Muscle layer of duodenum (tissue), 2 donors: ENCODE data around the gene PLCG2.
A peak's percentile ranks its signal among the peaks of the same experiment; 100 is the strongest.
"Not testable (repeated sequence)": the region's sequence is repeated elsewhere in the genome, so short reads cannot be mapped to it uniquely, and the experiment has no call there.

ENCODE experiments used
- H3K27ac ChIP-seq: one replicate; pipeline ENCODE4 v1.7.0; 2013; ENCODE audit warnings: mild to moderate bottlenecking, low read length
- H3K27me3 ChIP-seq: one replicate; pipeline ENCODE4 v1.7.0; 2013; ENCODE audit warnings: low read depth, mild to moderate bottlenecking, control low read depth, low read length
- H3K36me3 ChIP-seq, 2 donors: one replicate each; pipeline ENCODE4 v1.7.0; 2013; ENCODE audit warnings: low read length in 2 of 2, control low read depth in 1 of 2, mild to moderate bottlenecking in 1 of 2; ENCODE audit not compliant: insufficient read depth in 2 of 2, control insufficient read depth in 1 of 2
- H3K4me1 ChIP-seq, 2 donors: one replicate each; pipeline ENCODE4 v1.7.0; 2013; ENCODE audit warnings: low read length in 2 of 2, mild to moderate bottlenecking in 2 of 2, control low read depth in 1 of 2, moderate library complexity in 1 of 2; ENCODE audit not compliant: insufficient read depth in 2 of 2, control insufficient read depth in 1 of 2
- H3K4me3 ChIP-seq, 2 donors: one replicate each; pipeline ENCODE4 v1.7.0; 2013; ENCODE audit warnings: low read length in 2 of 2, low read depth in 1 of 2, mild to moderate bottlenecking in 1 of 2
- H3K9me3 ChIP-seq, 2 donors: one replicate each; pipeline ENCODE4 v1.7.0; 2013; ENCODE audit warnings: low read length in 2 of 2, control low read depth in 1 of 2, mild to moderate bottlenecking in 1 of 2; ENCODE audit not compliant: control insufficient read depth in 1 of 2
- donor health status: healthy.

Gene PLCG2

GRCh38 chr16:81997738-81998137, 218.6 kb downstream of the PLCG2 start:
- H3K36me3 ChIP-seq: peaks cover 0 to 6% of the 10 kb centered on the region in 2 donors
- peaks cover 16 to 17% of the 10 kb centered on the region in 2 donors for H3K4me1 ChIP-seq
- H3K27ac ChIP-seq: peak overlapping the region; percentile 66
- H3K9me3 ChIP-seq: no peaks in the 10 kb centered on the region
- no peak overlapping the region for H3K4me3 ChIP-seq
- no peaks in the 10 kb centered on the region for H3K27me3 ChIP-seq

- Histone ChIP-seq H3K36me3 (peaks cover 0 to 6% of the 10 kb centered on the region in 2 donors), H3K4me3 (no peak overlapping the region), H3K27ac (no peak overlapping the region), H3K27me3 (no peaks in the 10 kb centered on the region), H3K9me3 (no peaks in the 10 kb centered on the region), H3K4me1 (peaks cover 5 to 6% of the 10 kb centered on the region in 2 donors)
These were observed 223.7 kb downstream of the PLCG2 start for GRCh38 chr16:82002831-82003230.

- Histone ChIP-seq H3K27ac (no peak overlapping the region), H3K36me3 (no peaks in the 10 kb centered on the region), H3K9me3 (peaks cover 0 to 5% of the 10 kb centered on the region in 2 donors), H3K4me1 (no peaks in the 10 kb centered on the region), H3K27me3 (no peaks in the 10 kb centered on the region), H3K4me3 (no peak overlapping the region)
These were observed 225.5 kb downstream of the PLCG2 start for GRCh38 chr16:82004601-82005000.

GRCh38 chr16:82005027-82005830, 226.1 kb downstream of the PLCG2 start:
- no peaks in the 10 kb centered on the region for H3K36me3 ChIP-seq
- H3K27ac ChIP-seq: no peak overlapping the region
- H3K4me1 ChIP-seq: no peaks in the 10 kb centered on the region
- H3K4me3 ChIP-seq: no peak overlapping the region
- H3K9me3 ChIP-seq: peaks cover 0 to 5% of the 10 kb centered on the region in 2 donors
- no peaks in the 10 kb centered on the region for H3K27me3 ChIP-seq

GRCh38 chr16:82006036-82006435, 226.9 kb downstream of the PLCG2 start:
- Histone ChIP-seq H3K4me1 (no peaks in the 10 kb centered on the region), H3K4me3 (no peak overlapping the region), H3K27me3 (no peaks in the 10 kb centered on the region), H3K36me3 (no peaks in the 10 kb centered on the region), H3K27ac (no peak overlapping the region), H3K9me3 (peaks cover 0 to 5% of the 10 kb centered on the region in 2 donors)

- H3K27ac ChIP-seq: no peak overlapping the region
- H3K4me1 ChIP-seq: no peaks in the 10 kb centered on the region
- H3K27me3 ChIP-seq: no peaks in the 10 kb centered on the region
- peaks cover 0 to 5% of the 10 kb centered on the region in 2 donors for H3K9me3 ChIP-seq
- H3K4me3 ChIP-seq: no peak overlapping the region
- no peaks in the 10 kb centered on the region for H3K36me3 ChIP-seq
These were observed 228.1 kb downstream of the PLCG2 start for GRCh38 chr16:82007189-82007588.

GRCh38 chr16:82008957-82009592, 230.0 kb downstream of the PLCG2 start:
- H3K27me3 ChIP-seq: no peaks in the 10 kb centered on the region
- no peak overlapping the region for H3K4me3 ChIP-seq
- H3K27ac ChIP-seq: no peak overlapping the region
- no peaks in the 10 kb centered on the region for H3K4me1 ChIP-seq
- H3K36me3 ChIP-seq: no peaks in the 10 kb centered on the region
- peaks cover 0 to 5% of the 10 kb centered on the region in 2 donors for H3K9me3 ChIP-seq

GRCh38 chr16:82009789-82010188, 230.7 kb downstream of the PLCG2 start:
- H3K27ac ChIP-seq, H3K27me3 ChIP-seq, H3K36me3 ChIP-seq: not testable (repeated sequence)

GRCh38 chr16:82010649-82011048, 231.6 kb downstream of the PLCG2 start:
- Histone ChIP-seq H3K4me3 (peak overlapping the region; percentile 60 to 69), H3K4me1 (no peaks in the 10 kb centered on the region), H3K27me3 (no peaks in the 10 kb centered on the region), H3K9me3 (peaks cover 12 to 15% of the 10 kb centered on the region in 2 donors), H3K36me3 (no peaks in the 10 kb centered on the region), H3K27ac (no peak overlapping the region)

More at GRCh38 chr16:82009789-82010188, 230.7 kb downstream of the PLCG2 start:
- not testable (repeated sequence) for H3K4me3 ChIP-seq, H3K4me1 ChIP-seq, H3K9me3 ChIP-seq

GRCh38 chr16:82011199-82011641, 232.1 kb downstream of the PLCG2 start, which contains the start of gene SDR42E1:
Gene SDR42E1 (minus strand): TSS chr16:82011470. CDS start chr16:82000858, 10,612 bp downstream.
- H3K4me1 ChIP-seq: no peaks in the 10 kb centered on the region
- peak within 1 kb of the TSS; percentile 60 to 69 for H3K4me3 ChIP-seq
- peaks cover 12 to 15% of the 10 kb centered on the region in 2 donors for H3K9me3 ChIP-seq
- no peak within 1 kb of the TSS for H3K27ac ChIP-seq
- H3K27me3 ChIP-seq: no peaks in the 10 kb centered on the region
- H3K36me3 ChIP-seq: no peaks in the 10 kb centered on the region
